Uterus (tissue), 4 donors: ENCODE results near the gene GIT2. TPM values are rescaled to one million over a fixed set of nuclear protein-coding genes. Genes with fewer than 3 reads are reported as not detected.

ENCODE experiments used
- DNase-seq, 2 donors: peaks; one replicate each; pipeline ENCODE4 v3.0.0-alpha.2; 2019 to 2020
- H3K27ac ChIP-seq, 2 donors: fragments of 200-600 bp; sonication (generic); 1 replicate in 1 of 2; 2 replicates in 1 of 2; pipeline ENCODE4 v1.5.1; 2016 to 2018
- H3K27me3 ChIP-seq, 2 donors: fragments of 200-600 bp; sonication (generic); one replicate each; pipeline ENCODE4 v1.5.1; 2018 to 2019; ENCODE audit warnings: control low read depth in 1 of 2
- H3K36me3 ChIP-seq, 2 donors: fragments of 200-600 bp; sonication (generic); one replicate each; pipeline ENCODE4 v1.5.1; 2019; ENCODE audit warnings: control low read depth in 1 of 2
- H3K4me1 ChIP-seq, 2 donors: fragments of 200-600 bp; sonication (generic); one replicate each; pipeline ENCODE4 v1.5.1; 2018 to 2019; ENCODE audit warnings: control low read depth in 1 of 2
- H3K4me3 ChIP-seq, 2 donors: fragments of 200-600 bp; sonication (generic); 1 replicate in 1 of 2; 2 replicates in 1 of 2; pipeline ENCODE4 v1.5.1; 2018 to 2019; ENCODE audit warnings: mild to moderate bottlenecking in 1 of 2
- H3K9me3 ChIP-seq, 2 donors: fragments of 200-600 bp; sonication (generic); one replicate each; pipeline ENCODE4 v1.5.1; 2019; ENCODE audit warnings: control low read depth in 1 of 2
- CTCF ChIP-seq, 4 experiments: fragments of 200-600 bp in 2 of 4; fragments of 450-650 bp in 2 of 4; sonication (generic) in 2 of 4; IDR thresholded peaks; one replicate each; pipeline ENCODE4 v1.5.1; 2016 to 2019; ENCODE audit warnings: antibody characterized with exemption in 4 of 4, mild to moderate bottlenecking in 2 of 4, moderate library complexity in 1 of 4
- POLR2A ChIP-seq, 2 donors: fragments of 450-650 bp; IDR thresholded peaks; one replicate each; pipeline ENCODE4 v1.6.1; 2016; ENCODE audit warnings: antibody characterized with exemption in 2 of 2, mild to moderate bottlenecking in 1 of 2, moderate library complexity in 1 of 2
- intact Hi-C: fragments of 100-400 bp; cut with DNase I; formaldehyde crosslinking; loops from one replicate; pipeline ENCODE4 v1.15.1; 2023; ENCODE audit warnings: low total_unique reads
- total RNA-seq, 4 donors: library from RNA; depleted of rRNA in 3 of 4; stranded (reverse); fragments of >200 nt in 3 of 4; gene quantifications; one replicate each; pipeline versions ENCODE4 v1.1.0 to v1.2.4, GENCODE V29; 2014 to 2023
- donor health status: DM: yes; HTN: yes; CAD: no.

The GIT2 gene
- total RNA-seq, 4 donors from 2014 or later: 30.3 to 55.7 (median 47.0) TPM

GRCh38 chr12:109959411-109960093, 36.6 kb downstream of the GIT2 start:
- Histone ChIP-seq H3K4me1 (no peaks in the 10 kb centered on the region), H3K27ac (no peak overlapping the region), H3K27me3 (no peaks in the 10 kb centered on the region), H3K9me3 (no peaks in the 10 kb centered on the region), H3K36me3 (no peaks in the 10 kb centered on the region), H3K4me3 (no peak overlapping the region)
- TF ChIP-seq CTCF (IDR thresholded peaks at IDR 0.05): no peak
- TF ChIP-seq POLR2A (IDR thresholded peaks at IDR 0.05): no peak
- DNase-seq: no peak
- intact Hi-C loops: no loop called here

- Histone ChIP-seq H3K27me3 (no peaks in the 10 kb centered on the region), H3K9me3 (no peaks in the 10 kb centered on the region), H3K36me3 (no peaks in the 10 kb centered on the region), H3K27ac (no peak overlapping the region), H3K4me3 (no peak overlapping the region), H3K4me1 (no peaks in the 10 kb centered on the region)
- DNase-seq: no peak
- intact Hi-C loops: no loop called here
- TF ChIP-seq CTCF (IDR thresholded peaks at IDR 0.05): no peak
- no peak for TF ChIP-seq POLR2A (IDR thresholded peaks at IDR 0.05)
Observed at GRCh38 chr12:109958374-109958773, 37.8 kb downstream of the GIT2 start.

- TF ChIP-seq CTCF (IDR thresholded peaks at IDR 0.05) (no peak), POLR2A (IDR thresholded peaks at IDR 0.05) (no peak)
- Histone ChIP-seq H3K4me1 (peaks cover 0 to 14% of the 10 kb centered on the region in 2 donors), H3K4me3 (no peak overlapping the region), H3K27ac (no peak overlapping the region), H3K27me3 (no peaks in the 10 kb centered on the region), H3K9me3 (no peaks in the 10 kb centered on the region), H3K36me3 (no peaks in the 10 kb centered on the region)
- no peak for DNase-seq
- intact Hi-C loops: no loop called here
Observed at GRCh38 chr12:109953656-109954055, 42.5 kb downstream of the GIT2 start.

- peaks cover 0 to 14% of the 10 kb centered on the region in 2 donors for H3K4me1 ChIP-seq
- H3K4me3 ChIP-seq: no peak overlapping the region
- H3K36me3 ChIP-seq: no peaks in the 10 kb centered on the region
- TF ChIP-seq POLR2A (IDR thresholded peaks at IDR 0.05) (no peak), CTCF (IDR thresholded peaks at IDR 0.05) (no peak)
- H3K27ac ChIP-seq: no peak overlapping the region
- no peak for DNase-seq
- no peaks in the 10 kb centered on the region for H3K27me3 ChIP-seq
- H3K9me3 ChIP-seq: no peaks in the 10 kb centered on the region
- intact Hi-C loops: no loop called here
Observed at GRCh38 chr12:109952873-109953272, 43.3 kb downstream of the GIT2 start.

- no peak for DNase-seq
- peak overlapping the region; percentile 47 to 69 for H3K27ac ChIP-seq
- peaks cover 0 to 14% of the 10 kb centered on the region in 2 donors for H3K4me1 ChIP-seq
- no peaks in the 10 kb centered on the region for H3K36me3 ChIP-seq
- no peaks in the 10 kb centered on the region for H3K9me3 ChIP-seq
- TF ChIP-seq POLR2A (IDR thresholded peaks at IDR 0.05) (no peak), CTCF (IDR thresholded peaks at IDR 0.05) (no peak)
- intact Hi-C loops: no loop called here
- H3K27me3 ChIP-seq: no peaks in the 10 kb centered on the region
- no peak overlapping the region for H3K4me3 ChIP-seq
Observed at GRCh38 chr12:109952160-109952858, 43.9 kb downstream of the GIT2 start.
